Fibroblast of gingiva (primary cell): ENCODE data around the gene METTL24.

Source experiments
- DNase-seq: peaks from one replicate; pipeline ENCODE4 v3.0.0-alpha.2; 2011; ENCODE audit warnings: low read depth

The METTL24 gene

GRCh38 chr6:110334423-110335180, 23.5 kb downstream of the METTL24 start:
- DNase-seq: no peak

- no peak for DNase-seq
Measured at GRCh38 chr6:110332281-110332680, 25.9 kb downstream of the METTL24 start.

GRCh38 chr6:110331816-110332215, 26.3 kb downstream of the METTL24 start:
- no peak for DNase-seq

- no peak for DNase-seq
Measured at GRCh38 chr6:110331390-110331789, 26.8 kb downstream of the METTL24 start.

GRCh38 chr6:110329714-110330436, 28.3 kb downstream of the METTL24 start:
- DNase-seq: peak; percentile 25

- peak; percentile 43 for DNase-seq
Measured at GRCh38 chr6:110329348-110329713, 28.8 kb downstream of the METTL24 start.

GRCh38 chr6:110328259-110328658, 29.9 kb downstream of the METTL24 start:
- peak; percentile 60 for DNase-seq

GRCh38 chr6:110327391-110327790, 30.8 kb downstream of the METTL24 start:
- no peak for DNase-seq

- DNase-seq: no peak
Measured at GRCh38 chr6:110326609-110327008, 31.5 kb downstream of the METTL24 start.

GRCh38 chr6:110326057-110326456, 32.1 kb downstream of the METTL24 start:
- DNase-seq: no peak

GRCh38 chr6:110325197-110325596, 33.0 kb downstream of the METTL24 start:
- peak; percentile 93 for DNase-seq

GRCh38 chr6:110324548-110324947, 33.6 kb downstream of the METTL24 start:
- no peak for DNase-seq

GRCh38 chr6:110323258-110323657, 34.9 kb downstream of the METTL24 start:
- no peak for DNase-seq

- no peak for DNase-seq
Measured at GRCh38 chr6:110322874-110323242, 35.3 kb downstream of the METTL24 start.

- DNase-seq: no peak
Measured at GRCh38 chr6:110322151-110322873, 35.8 kb downstream of the METTL24 start.

GRCh38 chr6:110320307-110320706, 37.8 kb downstream of the METTL24 start:
- DNase-seq: no peak

GRCh38 chr6:110319843-110320242, 38.3 kb downstream of the METTL24 start:
- no peak for DNase-seq

GRCh38 chr6:110319381-110319780, 38.8 kb downstream of the METTL24 start:
- DNase-seq: no peak

- no peak for DNase-seq
Measured at GRCh38 chr6:110318971-110319370, 39.2 kb downstream of the METTL24 start.

- no peak for DNase-seq
Measured at GRCh38 chr6:110317646-110318045, 40.5 kb downstream of the METTL24 start.

- no peak for DNase-seq
Measured at GRCh38 chr6:110317189-110317588, 41.0 kb downstream of the METTL24 start.

- no peak for DNase-seq
Measured at GRCh38 chr6:110315869-110316398, 42.2 kb downstream of the METTL24 start.
